ENCODE measurements around the gene RPL3. TPM values are rescaled to one million over a fixed set of nuclear protein-coding genes. Genes with fewer than 3 reads are reported as not detected.

The RPL3 gene
- total RNA-seq, 1 donor from 2014 or later: 1,634 TPM

DNA sequence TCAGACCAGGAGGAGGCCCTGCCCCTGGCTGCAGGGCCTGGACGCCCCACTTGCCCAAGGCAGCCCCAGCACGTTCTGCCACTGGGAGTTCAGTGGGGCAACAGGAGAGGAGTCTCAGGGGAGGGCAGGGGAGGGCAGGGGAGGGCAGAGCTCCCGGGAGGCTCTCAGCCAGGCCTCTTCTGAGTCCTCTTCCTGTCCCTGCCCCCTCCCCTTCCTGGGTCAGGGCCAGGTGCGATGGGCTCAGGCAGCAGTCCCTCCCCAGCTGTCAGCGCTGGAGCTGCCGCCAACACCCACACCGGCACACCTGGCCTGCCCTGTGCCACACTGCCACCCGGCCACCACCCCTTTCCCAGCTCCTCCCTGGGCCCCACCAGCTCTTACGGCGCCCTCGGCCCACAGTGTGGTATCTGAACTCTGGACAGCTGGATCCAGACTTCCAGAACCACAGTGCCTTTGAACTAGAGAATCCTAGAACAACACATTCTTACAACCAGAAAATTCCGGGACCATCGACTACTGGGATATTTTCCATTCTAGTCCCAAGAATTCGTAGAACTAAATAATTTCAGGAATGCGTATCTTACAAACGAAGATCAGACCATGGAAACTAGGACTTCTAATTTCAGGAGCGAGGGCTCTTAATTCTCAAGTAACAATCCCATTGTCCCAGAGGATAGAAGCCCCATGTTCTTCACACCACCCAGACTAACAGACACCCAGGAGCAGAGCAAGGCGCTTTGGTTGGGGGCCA, 21.8 kb downstream of the RPL3 start:
- TF ChIP-seq, protein P1, sequence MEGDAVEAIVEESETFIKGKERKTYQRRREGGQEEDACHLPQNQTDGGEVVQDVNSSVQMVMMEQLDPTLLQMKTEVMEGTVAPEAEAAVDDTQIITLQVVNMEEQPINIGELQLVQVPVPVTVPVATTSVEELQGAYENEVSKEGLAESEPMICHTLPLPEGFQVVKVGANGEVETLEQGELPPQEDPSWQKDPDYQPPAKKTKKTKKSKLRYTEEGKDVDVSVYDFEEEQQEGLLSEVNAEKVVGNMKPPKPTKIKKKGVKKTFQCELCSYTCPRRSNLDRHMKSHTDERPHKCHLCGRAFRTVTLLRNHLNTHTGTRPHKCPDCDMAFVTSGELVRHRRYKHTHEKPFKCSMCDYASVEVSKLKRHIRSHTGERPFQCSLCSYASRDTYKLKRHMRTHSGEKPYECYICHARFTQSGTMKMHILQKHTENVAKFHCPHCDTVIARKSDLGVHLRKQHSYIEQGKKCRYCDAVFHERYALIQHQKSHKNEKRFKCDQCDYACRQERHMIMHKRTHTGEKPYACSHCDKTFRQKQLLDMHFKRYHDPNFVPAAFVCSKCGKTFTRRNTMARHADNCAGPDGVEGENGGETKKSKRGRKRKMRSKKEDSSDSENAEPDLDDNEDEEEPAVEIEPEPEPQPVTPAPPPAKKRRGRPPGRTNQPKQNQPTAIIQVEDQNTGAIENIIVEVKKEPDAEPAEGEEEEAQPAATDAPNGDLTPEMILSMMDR (conservative IDR thresholded peaks at IDR 0.05; ENCODE audit: low read depth, low read length): no peak
- no peak overlapping the region for H3K4me3 ChIP-seq (ENCODE audit: low read depth, low read length)
- DNase-seq (ENCODE audit: low read depth): no peak

DNA sequence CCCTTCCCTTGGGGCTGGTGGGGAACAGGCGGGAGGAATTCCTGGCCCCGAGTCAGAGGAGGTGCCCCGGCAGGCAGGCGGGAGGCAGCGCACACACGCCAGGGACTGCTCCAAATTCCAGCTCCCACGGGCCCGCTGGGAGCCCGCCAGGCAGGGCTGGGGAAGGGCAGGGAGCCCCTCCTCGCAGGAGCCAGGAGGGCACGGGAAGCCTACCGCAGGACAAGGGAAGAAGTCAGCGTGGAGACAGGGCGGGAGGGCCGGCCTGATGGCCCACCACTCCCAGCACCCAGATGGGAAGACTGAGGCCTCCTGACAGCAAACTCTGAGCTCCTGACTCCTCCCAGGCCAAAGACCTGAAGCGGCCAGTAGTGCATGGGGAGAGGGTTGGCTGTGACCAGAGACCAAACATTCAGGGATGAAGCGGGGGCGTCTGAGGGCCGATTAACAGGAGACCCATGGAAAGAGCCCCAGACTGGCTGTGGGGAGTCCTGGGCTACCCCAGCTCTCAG, 22.4 kb downstream of the RPL3 start:
- H3K4me3 ChIP-seq (ENCODE audit: low read depth, low read length): no peak overlapping the region
- TF ChIP-seq, protein P1 (conservative IDR thresholded peaks at IDR 0.05; ENCODE audit: low read depth, low read length): no peak

DNA sequence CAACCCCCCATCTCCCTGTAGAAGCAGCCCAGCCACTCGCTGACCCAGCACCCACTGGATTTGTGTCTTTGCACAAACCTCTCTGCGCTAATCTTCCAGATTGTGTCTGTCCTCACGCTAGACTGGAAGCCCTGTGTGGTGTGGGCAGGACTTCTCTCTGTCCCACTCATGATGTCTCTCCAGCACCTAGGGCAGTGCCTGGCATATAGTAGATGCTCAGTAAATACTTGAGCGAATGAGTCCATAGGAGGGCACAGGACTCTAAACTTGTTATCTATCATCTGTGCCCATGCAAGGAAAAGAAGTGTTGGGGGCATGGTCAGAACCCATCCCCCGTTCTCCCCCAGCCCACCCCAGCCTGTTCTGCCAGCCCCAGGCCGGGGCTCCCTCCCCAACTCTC, 22.9 kb downstream of the RPL3 start:
- TF ChIP-seq, protein P1 (conservative IDR thresholded peaks at IDR 0.05; ENCODE audit: low read depth, low read length): no peak
- DNase-seq (ENCODE audit: low read depth): no peak
- no peak overlapping the region for H3K4me3 ChIP-seq (ENCODE audit: low read depth, low read length)

More for the DNA sequence above, 22.4 kb downstream of the RPL3 start:
- no peak for DNase-seq (ENCODE audit: low read depth)

DNA sequence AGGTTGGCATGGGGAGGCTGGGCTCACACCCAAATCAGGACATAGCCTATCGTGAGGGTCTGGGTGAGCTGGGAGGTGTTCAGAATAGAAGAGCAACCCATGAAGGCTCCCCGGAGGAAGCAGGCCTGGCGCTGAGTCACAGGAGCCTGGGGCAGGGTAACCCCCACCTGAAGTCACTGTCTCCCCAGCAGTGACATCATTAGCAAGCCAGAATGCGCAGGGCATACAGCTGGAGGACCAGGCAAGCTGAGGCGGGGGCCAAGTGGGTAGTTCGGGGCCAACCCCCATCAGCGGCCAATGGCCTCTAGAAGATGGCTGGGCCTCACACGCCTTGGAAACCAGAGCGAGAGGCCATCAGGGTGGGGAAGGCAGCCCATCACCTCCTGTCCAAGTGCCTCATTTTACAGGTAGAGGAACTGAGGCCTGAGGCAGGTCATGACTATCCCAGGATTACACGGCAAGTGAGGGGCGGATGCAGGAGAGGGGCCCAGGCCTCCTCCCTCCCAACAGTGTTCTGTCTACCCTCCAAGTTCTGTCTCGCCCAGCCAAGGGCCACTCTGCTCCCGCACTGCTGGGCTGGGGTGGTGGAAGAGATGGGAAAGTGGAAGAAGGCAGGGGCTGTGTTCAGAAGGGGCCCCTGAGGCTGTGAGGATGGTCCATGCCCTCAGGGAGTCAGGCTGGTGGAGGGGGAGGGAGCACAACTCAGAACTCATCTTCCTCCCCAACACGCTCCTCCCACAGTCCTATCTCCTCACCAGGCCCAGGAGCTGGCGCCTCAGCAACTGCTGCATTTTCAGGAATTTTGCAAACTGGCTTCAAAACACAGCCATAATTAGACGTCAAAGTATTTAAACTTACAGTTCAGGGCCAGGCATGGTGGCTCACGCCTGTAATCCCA, 24.6 kb downstream of the RPL3 start:
- no peak for DNase-seq (ENCODE audit: low read depth)
- TF ChIP-seq, protein P1 (conservative IDR thresholded peaks at IDR 0.05; ENCODE audit: low read depth, low read length): no peak
- no peak overlapping the region for H3K4me3 ChIP-seq (ENCODE audit: low read depth, low read length)

DNA sequence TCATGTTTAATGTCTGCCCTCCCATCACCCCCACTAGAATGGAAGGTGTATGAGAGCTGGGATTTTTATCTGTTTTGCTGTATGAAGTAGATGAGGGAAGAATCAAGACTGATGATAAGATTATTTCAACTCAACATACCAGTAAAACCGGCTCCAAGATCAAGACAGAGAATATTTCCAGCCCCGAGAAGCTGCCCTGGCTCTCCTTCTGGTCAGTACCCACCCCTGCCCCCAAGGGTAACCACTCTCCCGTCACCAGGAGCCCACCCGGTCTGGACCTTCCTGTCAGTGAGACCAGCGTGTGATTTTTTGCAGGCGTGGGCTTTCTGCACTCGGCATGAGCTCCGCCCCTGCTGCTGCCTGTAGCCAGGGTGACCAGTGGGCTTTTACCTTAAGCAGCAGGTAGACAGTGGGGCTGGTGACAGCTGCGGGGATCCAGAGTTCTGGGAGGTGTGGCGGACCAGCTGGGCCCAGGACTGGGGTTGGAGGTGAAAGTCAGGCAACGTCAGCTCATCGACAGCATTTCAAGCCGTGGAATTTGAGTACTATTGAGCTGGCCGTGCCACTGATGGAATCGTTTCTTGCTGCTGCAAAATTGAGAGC, 25.6 kb downstream of the RPL3 start:
- no peak for DNase-seq (ENCODE audit: low read depth)
- no peak overlapping the region for H3K4me3 ChIP-seq (ENCODE audit: low read depth, low read length)
- TF ChIP-seq, protein P1 (conservative IDR thresholded peaks at IDR 0.05; ENCODE audit: low read depth, low read length): no peak

DNA sequence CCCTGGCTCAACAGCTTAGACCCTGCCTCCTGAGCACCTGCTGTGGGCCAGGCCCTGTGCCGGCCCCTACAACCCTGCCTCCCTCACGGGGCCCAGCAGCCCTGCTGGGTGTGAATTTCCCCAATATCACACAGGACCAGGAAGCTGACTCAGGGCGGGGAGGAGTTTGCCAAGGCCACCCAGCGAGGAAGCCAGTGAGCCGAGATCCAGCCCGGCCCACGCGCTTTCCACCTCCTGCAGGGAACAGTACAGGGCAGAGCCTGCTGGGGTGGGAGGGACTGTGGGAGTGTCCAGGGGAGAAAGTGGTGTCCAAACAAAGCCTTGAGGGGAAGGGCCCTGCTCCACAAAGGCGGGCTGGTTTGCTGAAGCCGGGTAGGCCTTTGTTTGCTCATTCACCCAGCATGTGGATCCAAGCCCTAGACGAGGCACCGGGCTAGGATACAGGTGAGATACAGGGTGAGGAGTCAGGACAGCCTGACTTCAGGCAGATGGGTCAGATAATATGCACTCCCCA, 26.8 kb downstream of the RPL3 start:
- no peak overlapping the region for H3K4me3 ChIP-seq (ENCODE audit: low read depth, low read length)
- DNase-seq (ENCODE audit: low read depth): peak; percentile 77
- TF ChIP-seq, protein P1 (conservative IDR thresholded peaks at IDR 0.05; ENCODE audit: low read depth, low read length): no peak

Data from epithelial cell of proximal tubule (primary cell).